ENCODE results near the gene FCRLA. TPM values are rescaled to one million over a fixed set of nuclear protein-coding genes. Genes with fewer than 3 reads are reported as not detected.
"Not testable (repeated sequence)": the region's sequence is repeated elsewhere in the genome, so short reads cannot be mapped to it uniquely, and the experiment has no call there.

FCRLA gene
- total RNA-seq, 1 donor from 2014 or later: 0.56 TPM

DNA sequence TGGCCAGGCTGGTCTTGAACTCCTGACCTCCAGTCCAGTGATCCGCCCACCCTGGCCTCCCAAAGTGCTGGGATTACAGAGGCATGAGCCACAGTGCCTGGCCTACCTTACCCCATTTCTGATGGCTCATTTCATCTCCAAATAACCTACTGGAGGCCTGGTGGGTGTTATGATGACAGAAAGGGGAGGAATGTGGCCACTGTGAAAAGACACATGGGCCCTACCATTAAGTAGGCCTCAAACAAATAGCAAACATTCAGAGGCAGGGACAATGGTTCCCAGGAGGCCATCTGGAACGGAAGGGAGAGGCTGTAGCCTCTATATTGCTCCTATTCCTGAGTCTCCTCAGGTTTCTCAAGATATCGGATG lies 932 bp upstream of the FCRLA start:
- ATAC-seq: no peak

DNA sequence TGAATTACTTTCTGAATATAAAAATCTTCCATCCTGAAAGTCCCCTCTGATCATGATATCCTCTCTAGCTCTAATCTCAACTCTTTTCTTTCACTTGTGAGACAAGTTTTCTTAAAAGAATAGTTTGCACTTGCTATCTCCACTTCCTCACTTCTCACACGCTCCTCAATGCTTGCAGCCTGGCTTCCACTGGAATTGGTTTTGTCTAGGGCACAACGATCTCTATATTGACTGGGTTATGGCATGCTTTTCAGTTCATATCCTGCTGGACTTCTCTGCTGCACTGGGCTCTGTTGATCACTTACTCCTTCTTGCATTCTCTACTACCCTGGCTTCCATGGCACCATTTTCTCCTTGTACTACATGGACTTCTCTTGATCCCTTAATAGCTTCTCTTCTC lies 474 bp downstream of the FCRLA start:
- no peak for ATAC-seq

DNA sequence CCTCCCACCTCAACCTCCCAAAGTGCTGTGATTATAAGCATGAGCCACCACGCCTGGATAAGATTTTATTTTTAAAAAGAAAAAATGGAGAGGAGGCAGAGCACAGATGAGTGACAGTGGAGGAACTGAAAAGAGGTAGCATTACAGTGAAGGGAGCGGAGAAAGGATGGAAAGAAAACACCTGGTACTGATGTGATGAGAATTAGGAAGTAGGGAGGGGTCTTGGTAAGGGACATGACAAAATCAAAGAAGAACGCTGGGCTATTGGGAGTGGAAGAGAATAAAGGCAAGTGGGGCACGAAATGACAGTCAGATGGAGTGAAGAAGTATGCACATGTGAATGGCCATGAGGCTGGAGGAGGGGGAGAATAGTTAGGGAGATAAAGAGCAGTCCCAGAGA lies 2.3 kb downstream of the FCRLA start:
- ATAC-seq: no peak

DNA sequence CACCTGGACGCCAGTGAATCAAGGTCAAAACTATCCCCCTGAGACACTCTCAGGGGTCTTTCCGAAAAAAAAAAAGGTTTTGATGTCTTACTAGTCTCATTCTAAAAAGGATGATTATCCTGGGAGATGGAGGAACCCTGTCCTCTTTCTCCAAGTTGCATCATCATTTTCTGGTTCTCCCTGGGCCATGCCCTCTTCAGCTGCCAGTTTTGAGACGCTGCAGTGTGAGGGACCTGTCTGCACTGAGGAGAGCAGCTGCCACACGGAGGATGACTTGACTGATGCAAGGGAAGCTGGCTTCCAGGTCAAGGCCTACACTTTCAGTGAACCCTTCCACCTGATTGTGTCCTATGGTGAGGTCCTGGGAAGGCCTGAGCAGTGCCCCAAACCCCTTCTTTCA lies 3.5 kb downstream of the FCRLA start:
- ATAC-seq: no peak

DNA sequence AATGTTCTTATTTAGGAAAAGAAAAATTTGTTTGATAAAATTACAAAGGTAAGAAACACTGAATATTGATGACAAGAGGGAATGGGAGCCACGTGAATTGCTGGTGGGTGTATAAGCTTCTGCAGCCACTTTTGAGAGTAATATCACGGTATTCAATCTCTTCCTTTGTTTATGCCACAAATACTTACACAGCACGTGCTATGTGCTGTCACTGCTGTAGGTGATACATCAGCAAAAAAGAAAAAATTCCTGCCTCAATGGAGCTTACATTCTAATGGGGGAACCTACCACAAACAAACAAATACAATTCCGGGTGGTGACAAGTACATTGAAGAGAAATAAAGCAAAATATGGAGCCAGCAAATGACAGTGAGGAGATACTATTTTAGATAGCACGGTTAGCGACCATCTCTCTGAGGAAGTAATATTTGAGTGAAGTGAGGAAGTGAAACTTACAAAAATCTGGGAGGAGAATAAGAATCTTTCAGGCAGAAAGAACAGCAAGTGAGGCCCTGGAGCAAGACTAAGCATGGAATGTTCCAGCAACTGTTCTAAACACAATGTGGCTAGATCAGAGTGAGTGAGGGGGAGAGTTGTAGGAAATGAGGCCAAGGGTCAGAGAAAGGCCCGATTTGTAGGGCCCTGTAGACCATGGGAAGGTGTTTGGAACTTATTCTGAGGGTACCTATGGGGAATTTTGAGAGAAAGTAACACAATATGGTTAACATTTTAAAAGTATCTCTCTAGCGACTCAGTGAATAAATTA lies 11.7 kb downstream of the FCRLA start:
- ATAC-seq: no peak

DNA sequence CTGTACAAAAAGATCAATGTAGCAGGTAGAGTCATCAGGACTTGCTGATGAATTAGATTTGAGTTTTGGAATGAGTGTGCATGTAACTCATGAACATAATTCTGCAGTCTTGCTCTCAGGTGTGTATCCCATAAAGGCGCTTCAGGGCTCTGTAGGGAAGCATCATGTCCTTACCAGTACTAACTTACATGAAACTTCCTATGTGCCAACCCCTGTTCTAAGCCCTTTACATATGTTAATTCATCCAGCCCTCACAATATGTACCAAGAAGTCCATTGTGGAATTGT lies 12.2 kb downstream of the FCRLA start:
- ATAC-seq: no peak

DNA sequence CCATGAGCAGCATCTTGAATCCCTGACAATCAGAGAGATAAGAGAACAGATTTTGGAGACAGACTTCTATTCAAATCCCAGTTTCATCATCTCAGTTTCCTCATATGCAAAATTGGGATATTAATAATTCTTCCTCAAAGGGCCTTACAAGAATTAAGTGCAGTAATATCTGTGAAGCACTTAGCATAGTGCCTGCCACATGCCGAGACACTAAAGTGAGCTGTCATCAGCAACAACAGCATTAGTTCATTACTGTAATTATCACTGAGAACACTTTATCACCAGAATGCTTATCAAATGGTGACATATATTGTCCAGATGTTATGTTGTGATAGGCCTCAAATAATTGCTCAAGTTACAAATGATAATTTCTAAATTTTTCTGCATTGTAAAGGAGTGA lies 13.4 kb downstream of the FCRLA start:
- no peak for ATAC-seq

DNA sequence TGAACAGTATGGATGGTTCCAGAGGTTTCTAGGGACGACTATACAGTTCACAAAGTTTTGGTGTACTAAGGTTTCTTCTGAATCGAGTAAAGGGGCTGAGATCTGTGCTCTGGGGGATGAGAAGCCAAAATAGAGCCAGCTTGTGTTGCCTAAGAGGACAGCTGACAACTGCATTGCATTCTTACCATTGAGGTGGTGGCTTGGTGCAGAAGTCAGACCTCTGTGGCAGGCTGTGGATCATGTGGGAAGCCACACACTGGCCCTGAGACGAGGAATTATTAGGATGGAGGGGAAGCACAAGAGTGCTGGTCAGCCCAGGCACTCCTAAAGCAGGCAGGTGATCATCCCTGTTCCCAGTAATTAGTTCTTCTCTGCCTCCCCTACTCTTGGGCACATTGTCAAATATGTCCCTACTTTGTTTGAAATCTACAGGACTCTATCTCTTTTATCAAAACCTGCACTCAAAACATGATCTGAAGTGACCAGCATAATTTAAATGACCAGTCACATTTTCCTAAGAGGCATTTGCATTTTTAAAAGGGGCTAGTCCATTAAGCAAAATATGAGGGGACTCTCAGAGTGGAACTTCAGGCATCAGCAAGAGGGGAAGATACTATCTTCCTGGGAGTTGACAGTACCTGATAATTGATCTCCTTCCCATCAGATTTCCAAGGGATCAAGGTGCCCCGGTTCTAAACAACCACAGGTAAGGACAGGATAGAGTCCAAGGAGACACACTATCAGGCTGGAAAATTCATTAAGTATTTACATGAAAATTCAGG lies 14.1 kb downstream of the FCRLA start, which contains the start of gene FCRLB:
Gene FCRLB (plus strand): TSS at position 589 of the 782 bp plus-strand sequence. CDS start 1,129 bp downstream, outside the sequence.
- ATAC-seq: no peak

DNA sequence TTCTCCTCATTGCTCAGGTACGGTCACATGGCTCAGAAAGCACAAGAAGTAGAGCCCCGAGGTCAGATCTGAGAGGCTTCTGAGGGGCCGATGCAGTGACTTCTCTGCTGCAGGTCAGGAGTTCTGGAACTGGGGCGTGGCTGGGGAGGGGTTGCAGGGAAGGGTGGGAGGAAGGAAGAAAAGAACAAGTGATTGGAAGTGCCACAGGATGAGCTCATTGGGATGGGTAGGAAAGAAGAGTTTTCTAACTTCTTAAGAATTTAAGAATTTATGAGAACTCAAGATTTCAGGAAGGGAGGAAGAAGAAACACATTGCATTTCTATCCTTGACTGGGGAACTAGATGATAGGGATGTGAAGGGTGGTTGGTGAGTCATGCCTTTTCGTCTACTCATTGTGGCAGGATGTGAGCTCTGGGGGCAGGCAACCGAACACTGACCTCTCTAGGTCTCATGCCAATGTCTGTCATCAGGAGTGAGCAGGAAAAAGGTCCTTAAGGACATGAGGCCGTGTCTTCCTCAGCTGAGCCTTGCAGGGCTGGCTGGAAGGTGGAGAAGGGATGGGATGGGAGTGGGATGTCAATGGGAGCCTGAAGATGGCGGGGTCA lies 14.8 kb downstream of the FCRLA start:
- ATAC-seq: no peak

DNA sequence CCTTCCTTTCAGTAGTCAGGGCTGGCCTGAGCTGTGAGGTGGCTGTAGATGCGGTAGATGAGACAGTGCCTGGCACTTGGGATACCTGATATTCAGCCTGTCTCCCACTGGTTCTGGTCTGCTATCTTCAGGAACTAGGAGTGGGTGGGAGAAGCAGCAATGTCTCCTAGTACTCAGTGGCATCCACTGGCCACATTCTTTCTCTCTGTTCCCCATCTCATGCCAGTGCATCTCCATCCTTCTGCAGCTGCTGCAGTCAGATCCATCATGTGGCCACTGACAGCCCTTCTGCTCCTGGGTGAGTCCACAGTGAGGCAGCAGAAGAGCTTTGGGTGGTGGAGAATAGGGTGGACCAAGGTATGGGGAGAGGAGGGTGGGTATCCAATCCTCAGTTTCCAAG lies 15.4 kb downstream of the FCRLA start:
- ATAC-seq: no peak

DNA sequence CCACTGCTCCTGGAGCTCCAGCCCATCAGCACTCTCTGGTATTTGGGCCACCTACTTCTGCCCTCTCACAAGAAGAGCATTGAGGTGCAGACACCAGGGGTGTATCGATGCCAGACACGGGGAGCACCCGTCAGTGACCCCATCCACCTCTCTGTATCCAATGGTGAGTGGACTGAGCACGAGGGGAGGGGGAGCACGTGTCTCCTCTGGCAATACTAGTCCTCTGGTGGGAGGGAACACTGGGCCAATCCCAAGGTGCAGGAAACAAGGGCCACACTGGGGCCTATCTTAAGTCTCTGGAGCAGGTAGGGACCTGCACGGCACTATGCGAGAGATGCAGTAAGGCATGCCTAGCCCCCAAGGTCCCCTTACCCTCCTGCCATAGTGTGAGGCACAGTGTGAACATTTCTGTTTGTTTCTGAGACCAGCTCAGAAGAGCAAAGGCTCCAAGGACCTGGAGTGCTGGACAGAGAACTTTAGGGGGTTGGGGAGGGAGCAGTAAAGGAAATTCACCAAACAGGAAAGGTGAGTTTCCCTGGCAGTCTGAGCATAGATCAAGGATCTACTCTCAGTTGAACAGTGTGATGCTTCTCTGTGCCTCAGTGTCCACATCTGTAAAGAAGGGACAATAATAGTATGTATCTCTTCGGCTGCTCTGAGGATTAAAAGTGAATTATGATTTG lies 16.6 kb downstream of the FCRLA start:
- no peak for ATAC-seq

DNA sequence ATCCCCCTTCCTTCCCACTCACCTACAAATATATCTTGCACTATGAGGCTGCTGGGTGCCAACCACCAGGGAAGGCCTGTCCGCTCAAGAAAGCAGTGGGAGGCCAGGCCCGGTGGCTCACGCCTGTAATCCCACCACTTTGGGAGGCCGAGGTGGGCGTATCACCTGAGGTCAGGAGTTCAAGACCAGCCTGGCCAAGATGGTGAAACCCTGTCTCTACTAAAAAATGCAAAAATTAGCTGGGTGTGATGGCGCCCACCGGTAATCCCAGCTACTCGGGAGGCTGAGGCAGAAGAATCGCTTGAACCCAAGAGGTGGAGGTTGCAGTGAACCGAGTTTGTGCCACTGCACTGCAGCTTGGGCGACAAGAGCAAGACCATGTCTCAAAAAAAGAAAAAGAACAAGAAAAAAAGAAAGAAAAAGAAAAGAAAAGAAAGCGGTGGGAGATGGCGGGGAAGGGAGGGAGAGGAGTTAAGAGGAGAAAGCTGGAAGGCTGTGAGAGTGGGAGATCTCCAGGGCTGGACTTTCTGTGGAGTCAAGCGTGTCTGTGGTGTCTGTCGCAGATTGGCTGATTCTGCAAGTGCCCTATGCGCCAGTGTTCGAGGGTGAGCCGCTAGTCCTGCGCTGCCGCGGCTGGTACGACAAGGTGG lies 18.4 kb downstream of the FCRLA start:
- not testable (repeated sequence) for ATAC-seq

DNA sequence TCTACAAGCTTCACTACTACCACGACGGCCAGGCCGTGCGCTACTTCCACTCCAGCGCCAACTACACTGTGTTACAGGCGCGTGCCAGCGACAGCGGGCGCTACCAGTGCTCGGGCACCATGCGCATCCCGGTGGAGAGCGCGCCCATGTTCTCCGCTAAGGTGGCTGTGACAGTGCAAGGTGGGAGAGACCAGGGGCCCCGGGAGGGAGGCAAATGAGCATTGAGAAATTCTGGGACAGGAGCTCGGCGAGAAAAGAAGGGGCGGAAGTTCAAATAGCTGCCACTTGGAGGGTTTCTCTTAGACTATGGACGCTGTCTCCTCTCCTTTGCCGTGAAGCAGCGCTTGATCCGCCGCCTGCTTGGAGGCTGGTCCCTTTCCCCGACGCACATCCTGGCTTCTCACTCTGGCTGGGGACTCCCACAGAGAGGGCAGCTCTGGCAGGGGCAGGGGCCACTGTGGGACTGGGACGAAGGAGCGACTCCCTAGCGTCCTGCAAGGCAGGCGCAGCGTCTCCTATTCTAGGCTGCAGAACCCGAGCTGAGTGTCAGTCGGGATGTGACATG lies 19.0 kb downstream of the FCRLA start:
- ATAC-seq: peak; percentile 45

DNA sequence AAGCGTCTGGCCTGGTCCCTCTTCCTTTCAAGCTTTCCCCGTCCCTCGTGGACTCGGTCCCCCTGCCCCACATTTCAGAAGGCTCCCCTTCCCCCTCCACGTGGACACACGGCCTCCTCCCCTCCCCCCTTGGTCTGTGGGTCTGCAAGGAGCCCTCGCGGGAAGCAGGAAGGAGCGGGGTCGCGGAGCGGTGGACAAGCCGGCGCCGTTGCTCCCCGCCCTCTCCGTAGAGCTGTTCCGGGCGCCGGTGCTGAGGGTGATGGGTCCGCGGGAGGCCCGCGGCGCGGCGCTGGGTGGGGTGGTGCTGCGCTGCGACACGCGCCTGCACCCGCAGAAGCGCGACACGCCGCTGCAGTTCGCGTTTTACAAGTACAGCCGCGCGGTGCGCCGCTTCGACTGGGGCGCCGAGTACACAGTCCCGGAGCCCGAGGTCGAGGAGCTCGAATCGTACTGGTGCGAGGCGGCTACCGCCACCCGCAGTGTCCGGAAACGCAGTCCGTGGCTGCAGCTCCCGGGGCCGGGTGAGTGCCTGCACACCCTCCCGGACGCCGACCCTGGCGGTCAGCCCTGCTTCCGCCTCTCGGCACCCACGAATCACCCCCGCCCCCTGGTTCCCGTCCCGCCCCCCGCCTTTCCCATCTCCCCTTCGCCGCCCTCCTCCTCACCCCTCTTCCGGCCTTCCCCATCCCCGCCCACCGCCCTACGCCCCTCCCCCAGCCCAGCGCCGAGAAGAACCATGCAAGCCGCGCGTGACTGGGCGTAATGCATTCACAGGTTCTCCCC lies 19.6 kb downstream of the FCRLA start:
- ATAC-seq: peak; percentile 84

DNA sequence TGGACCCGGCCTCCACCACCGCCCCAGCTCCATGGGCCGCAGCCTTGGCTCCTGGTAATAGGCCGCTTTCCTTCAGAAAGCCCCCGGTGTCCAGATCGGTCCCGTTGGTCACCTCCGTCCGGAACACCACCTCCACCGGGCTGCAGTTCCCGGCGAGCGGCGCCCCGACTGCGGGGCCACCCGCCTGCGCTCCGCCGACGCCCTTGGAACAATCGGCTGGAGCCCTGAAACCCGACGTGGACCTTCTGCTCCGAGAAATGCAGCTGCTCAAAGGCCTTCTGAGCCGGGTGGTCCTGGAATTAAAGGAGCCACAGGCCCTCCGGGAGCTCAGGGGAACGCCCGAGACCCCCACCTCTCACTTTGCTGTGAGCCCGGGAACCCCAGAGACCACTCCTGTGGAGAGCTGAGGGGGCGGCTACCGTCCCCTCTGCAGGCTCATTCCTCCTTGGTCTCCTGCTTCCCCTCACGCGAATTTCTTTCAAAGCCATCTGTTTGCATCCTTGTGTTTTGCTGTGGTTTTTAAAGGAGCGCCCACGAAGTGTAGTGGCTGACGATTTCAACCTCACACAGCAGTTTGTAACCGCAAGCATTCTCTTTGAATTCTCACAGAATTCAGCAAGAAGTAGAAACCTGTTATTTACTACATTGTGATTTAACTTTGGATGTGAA lies 20.4 kb downstream of the FCRLA start:
- ATAC-seq: no peak

DNA sequence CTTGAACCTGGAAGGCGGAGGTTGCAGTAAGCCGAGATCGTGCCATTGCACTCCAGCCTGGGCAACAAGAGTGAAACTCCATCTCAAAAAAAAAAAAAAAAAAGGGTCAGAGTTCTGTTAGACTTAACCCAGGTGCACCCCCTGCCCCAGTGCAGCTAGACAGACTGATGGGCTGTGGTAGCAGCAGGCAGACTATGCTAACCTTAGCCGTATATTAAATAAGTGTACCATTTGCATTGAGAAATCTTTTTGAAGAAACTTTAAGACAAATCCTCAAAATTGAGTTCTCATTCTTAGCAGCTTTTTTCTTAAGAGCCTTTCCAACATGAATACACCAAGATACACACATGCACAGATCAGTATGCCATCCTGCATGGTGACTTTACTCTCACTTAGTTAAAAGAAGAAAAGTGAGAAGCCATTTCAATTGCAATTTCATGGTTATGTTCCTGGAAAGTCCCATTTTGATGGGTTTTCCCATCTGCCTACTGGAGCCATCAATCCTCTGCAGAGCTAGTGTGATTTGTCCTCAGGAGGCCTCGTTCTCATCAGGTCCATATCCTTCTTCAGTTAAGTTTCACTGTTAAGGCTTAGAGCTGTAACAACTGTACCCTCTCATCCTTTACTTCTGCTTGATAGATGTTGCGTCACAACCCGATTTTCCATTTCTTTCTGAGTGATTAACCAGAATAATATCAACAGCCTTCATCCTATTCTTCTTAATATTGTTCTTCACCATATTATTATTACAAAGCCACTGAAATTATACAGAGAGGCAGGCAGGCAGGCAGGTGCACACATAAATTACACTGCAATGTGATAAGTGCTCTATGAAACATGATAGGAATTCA lies 21.6 kb downstream of the FCRLA start:
- no peak for ATAC-seq

DNA sequence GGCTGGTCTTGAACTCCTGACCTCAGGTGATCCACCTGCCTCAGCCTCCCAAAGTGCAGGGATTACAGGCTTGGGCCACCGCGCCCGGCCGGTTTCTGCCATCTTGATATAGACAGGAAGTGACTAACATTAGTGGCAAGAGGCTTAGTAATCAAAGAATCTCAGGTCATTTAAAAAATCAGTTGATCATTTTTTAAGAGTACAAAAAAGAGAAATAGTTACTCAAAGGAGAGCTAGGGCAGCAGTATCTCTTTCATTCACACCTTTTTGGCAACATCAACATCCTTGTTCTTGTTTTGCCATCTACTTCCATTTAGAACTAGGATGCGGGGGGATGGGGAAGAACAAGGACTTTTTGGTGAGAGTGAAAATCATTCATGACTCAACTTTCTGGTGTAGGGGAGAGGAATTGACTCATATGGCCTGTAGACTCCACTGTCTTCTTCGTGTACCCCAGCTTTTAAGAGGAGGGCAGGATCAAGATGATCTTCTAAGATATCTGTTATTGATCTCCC lies 23.1 kb downstream of the FCRLA start:
- no peak for ATAC-seq

DNA sequence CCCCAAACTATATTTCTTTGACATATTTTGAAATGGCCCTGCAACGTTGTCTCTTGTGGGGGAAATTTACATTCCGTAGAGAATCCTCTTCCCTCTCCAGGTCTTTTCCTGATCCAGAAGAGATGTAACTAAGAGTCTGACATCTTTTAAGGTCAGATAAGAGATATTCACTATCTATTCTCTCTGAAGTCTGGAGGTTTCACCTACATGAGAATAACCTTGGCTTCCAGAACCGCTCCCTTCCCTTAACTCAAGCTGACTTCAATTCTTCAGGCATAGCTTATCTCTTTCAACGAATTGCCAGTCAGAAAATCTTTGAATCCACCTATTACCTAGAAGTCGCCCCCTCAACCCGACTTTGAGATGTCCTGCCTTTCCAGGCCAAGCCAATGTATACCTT lies 24.2 kb downstream of the FCRLA start:
- ATAC-seq: no peak

DNA sequence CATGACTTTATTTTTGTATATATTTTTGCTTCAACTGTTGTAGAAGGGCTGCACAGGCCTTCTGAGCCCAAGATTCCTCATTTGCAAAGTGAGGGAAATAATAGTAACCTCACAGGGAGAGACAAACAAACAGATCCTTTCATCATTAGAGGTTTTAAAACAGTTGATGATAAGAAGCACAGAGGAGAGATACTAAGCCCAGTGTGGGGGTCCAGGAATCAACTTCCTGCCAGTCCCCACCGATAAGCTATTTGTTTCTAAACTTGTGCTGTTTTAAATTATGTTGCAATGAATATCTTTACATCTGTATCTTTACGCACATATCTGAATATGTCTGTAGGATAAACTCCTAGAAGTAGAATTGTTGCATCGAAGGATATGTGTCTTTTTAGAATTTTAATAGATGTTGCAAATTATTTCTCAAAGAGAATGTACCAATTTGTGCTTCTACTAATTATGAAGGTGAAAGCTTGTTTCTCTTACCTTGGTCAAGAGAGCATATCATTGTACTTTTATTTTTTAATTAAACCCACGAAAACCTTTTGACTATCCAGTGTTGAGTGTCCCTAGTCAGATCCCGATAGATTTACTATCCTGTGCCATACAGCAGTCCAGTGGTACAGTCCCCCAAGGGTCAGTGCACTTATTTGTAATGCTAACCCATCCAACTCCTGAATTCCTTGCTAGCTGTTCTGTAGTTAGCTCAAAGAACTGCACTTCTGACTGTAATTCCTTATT lies 25.1 kb downstream of the FCRLA start:
- no peak for ATAC-seq
